GM23338 (cell line): ENCODE data around the gene PSMB2.

Source experiments
- CREB1 ChIP-seq: fragments of 250-450 bp; sonication (Bioruptor Pico); IDR thresholded peaks from 2 replicates; pipeline ENCODE4 v1.5.0; 2020; ENCODE audit warnings: low read depth, mild to moderate bottlenecking, moderate library complexity
- EZH2 ChIP-seq: fragments of 200-600 bp; sonication (generic); IDR thresholded peaks from one replicate; pipeline ENCODE4 v1.8.0; 2017; ENCODE audit warnings: antibody characterized with exemption, mild to moderate bottlenecking, low read depth; ENCODE audit not compliant: unreplicated experiment
- EZH2phosphoT487 ChIP-seq: fragments of 200-600 bp; sonication (generic); IDR thresholded peaks from one replicate; pipeline ENCODE4 v1.8.1; 2018; ENCODE audit warnings: antibody characterized with exemption; ENCODE audit not compliant: unreplicated experiment
- JUNB ChIP-seq: IDR thresholded peaks from one replicate; pipeline ENCODE4 v1.6.1; 2016; ENCODE audit warnings: antibody characterized with exemption; ENCODE audit not compliant: unreplicated experiment
- NANOG ChIP-seq: IDR thresholded peaks from 2 replicates; pipeline ENCODE4 v1.6.1; 2016; ENCODE audit warnings: antibody characterized with exemption, borderline replicate concordance
- POLR2AphosphoS5 ChIP-seq: IDR thresholded peaks from 2 replicates; pipeline ENCODE4 v1.6.1; 2016; ENCODE audit warnings: antibody characterized with exemption, low read depth
- ZNF331 ChIP-seq: fragments of 250-450 bp; sonication (Bioruptor Pico); IDR thresholded peaks from 2 replicates; pipeline ENCODE4 v1.5.0; 2020; ENCODE audit warnings: low read depth, mild to moderate bottlenecking, moderate library complexity
- TF ChIP-seq, protein P1 (sequence below), 2 experiments: fragments of 200-600 bp in 1 of 2; sonication (generic) in 1 of 2; conservative IDR thresholded peaks; 2 replicates each; pipeline versions ENCODE4 v1.5.1 to v1.6.1; 2016 to 2017; ENCODE audit warnings: antibody characterized with exemption in 2 of 2, low read depth in 2 of 2, mild to moderate bottlenecking in 2 of 2, moderate library complexity in 1 of 2
- TF ChIP-seq, protein P2 (sequence below): IDR thresholded peaks from one replicate; pipeline ENCODE4 v1.6.1; 2018; ENCODE audit warnings: antibody characterized with exemption; ENCODE audit not compliant: unreplicated experiment
- TF ChIP-seq, protein P3 (sequence below): IDR thresholded peaks from 2 replicates; pipeline ENCODE4 v1.6.1; 2016; ENCODE audit warnings: antibody characterized with exemption

DNA sequence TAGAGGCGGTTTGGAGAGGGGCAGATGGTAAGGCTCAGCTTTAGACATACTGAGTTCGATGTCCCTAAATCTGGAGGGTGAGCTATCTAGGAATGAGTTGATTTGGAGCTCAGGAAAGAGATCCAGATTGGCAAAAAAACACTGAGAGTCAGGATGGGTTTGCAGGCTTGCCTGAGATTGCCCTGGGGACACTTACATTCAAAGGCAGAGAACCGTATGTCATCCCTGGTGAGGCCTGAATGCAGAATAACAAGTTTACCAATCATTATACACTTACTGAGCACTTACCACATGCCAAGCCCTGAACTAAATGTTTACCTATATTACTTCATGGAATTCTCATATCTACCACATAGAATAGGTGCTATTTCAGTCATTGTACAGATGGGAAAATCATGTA, 40.7 kb downstream of the PSMB2 start:
- TF ChIP-seq, protein P1, sequence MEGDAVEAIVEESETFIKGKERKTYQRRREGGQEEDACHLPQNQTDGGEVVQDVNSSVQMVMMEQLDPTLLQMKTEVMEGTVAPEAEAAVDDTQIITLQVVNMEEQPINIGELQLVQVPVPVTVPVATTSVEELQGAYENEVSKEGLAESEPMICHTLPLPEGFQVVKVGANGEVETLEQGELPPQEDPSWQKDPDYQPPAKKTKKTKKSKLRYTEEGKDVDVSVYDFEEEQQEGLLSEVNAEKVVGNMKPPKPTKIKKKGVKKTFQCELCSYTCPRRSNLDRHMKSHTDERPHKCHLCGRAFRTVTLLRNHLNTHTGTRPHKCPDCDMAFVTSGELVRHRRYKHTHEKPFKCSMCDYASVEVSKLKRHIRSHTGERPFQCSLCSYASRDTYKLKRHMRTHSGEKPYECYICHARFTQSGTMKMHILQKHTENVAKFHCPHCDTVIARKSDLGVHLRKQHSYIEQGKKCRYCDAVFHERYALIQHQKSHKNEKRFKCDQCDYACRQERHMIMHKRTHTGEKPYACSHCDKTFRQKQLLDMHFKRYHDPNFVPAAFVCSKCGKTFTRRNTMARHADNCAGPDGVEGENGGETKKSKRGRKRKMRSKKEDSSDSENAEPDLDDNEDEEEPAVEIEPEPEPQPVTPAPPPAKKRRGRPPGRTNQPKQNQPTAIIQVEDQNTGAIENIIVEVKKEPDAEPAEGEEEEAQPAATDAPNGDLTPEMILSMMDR (conservative IDR thresholded peaks at IDR 0.05; ENCODE audit: low read depth in 2 of 2), result no peak
- TF ChIP-seq CREB1 (CRISPR knock-in tag), result no peak
- TF ChIP-seq EZH2, result no peak
- TF ChIP-seq JUNB, result no peak
- no peak for TF ChIP-seq NANOG
- TF ChIP-seq, protein P2, sequence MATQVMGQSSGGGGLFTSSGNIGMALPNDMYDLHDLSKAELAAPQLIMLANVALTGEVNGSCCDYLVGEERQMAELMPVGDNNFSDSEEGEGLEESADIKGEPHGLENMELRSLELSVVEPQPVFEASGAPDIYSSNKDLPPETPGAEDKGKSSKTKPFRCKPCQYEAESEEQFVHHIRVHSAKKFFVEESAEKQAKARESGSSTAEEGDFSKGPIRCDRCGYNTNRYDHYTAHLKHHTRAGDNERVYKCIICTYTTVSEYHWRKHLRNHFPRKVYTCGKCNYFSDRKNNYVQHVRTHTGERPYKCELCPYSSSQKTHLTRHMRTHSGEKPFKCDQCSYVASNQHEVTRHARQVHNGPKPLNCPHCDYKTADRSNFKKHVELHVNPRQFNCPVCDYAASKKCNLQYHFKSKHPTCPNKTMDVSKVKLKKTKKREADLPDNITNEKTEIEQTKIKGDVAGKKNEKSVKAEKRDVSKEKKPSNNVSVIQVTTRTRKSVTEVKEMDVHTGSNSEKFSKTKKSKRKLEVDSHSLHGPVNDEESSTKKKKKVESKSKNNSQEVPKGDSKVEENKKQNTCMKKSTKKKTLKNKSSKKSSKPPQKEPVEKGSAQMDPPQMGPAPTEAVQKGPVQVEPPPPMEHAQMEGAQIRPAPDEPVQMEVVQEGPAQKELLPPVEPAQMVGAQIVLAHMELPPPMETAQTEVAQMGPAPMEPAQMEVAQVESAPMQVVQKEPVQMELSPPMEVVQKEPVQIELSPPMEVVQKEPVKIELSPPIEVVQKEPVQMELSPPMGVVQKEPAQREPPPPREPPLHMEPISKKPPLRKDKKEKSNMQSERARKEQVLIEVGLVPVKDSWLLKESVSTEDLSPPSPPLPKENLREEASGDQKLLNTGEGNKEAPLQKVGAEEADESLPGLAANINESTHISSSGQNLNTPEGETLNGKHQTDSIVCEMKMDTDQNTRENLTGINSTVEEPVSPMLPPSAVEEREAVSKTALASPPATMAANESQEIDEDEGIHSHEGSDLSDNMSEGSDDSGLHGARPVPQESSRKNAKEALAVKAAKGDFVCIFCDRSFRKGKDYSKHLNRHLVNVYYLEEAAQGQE, result no peak
- no peak for TF ChIP-seq POLR2AphosphoS5
- no peak for TF ChIP-seq EZH2phosphoT487
- TF ChIP-seq ZNF331 (CRISPR knock-in tag), result no peak
- TF ChIP-seq, protein P3, sequence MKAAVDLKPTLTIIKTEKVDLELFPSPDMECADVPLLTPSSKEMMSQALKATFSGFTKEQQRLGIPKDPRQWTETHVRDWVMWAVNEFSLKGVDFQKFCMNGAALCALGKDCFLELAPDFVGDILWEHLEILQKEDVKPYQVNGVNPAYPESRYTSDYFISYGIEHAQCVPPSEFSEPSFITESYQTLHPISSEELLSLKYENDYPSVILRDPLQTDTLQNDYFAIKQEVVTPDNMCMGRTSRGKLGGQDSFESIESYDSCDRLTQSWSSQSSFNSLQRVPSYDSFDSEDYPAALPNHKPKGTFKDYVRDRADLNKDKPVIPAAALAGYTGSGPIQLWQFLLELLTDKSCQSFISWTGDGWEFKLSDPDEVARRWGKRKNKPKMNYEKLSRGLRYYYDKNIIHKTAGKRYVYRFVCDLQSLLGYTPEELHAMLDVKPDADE, result no peak
